Activated gamma-delta T cell treated with Interleukin-2 at 50 U/mL for 16 hours (primary cell): ENCODE data around the gene ADAMTSL2.

Experiments
- DNase-seq: peaks from one replicate; pipeline ENCODE4 v3.0.0-alpha.2; 2020

The ADAMTSL2 gene

GRCh38 chr9:133609311-133610098 is 75.0 kb downstream of the ADAMTSL2 start, which contains the start of gene FAM163B:
TSS of gene FAM163B (minus strand) at chr9:133609389. CDS start at chr9:133580223, 29,166 bp downstream.
- DNase-seq: peak; percentile 23

GRCh38 chr9:133610845-133611244 is 76.3 kb downstream of the ADAMTSL2 start:
- DNase-seq: no peak

- no peak for DNase-seq
Measured at GRCh38 chr9:133612051-133612450, 77.5 kb downstream of the ADAMTSL2 start.

- DNase-seq: no peak
Measured at GRCh38 chr9:133612816-133613215, 78.3 kb downstream of the ADAMTSL2 start.

- no peak for DNase-seq
Measured at GRCh38 chr9:133613432-133613831, 78.9 kb downstream of the ADAMTSL2 start.

GRCh38 chr9:133614056-133614455 is 79.6 kb downstream of the ADAMTSL2 start:
- no peak for DNase-seq

- DNase-seq: no peak
Measured at GRCh38 chr9:133614678-133615077, 80.2 kb downstream of the ADAMTSL2 start.

- DNase-seq: no peak
Measured at GRCh38 chr9:133615186-133615585, 80.7 kb downstream of the ADAMTSL2 start.

- no peak for DNase-seq
Measured at GRCh38 chr9:133615606-133616188, 81.2 kb downstream of the ADAMTSL2 start.

- no peak for DNase-seq
Measured at GRCh38 chr9:133616643-133617405, 82.3 kb downstream of the ADAMTSL2 start.

- no peak for DNase-seq
Measured at GRCh38 chr9:133618726-133619125, 84.2 kb downstream of the ADAMTSL2 start.

- peak; percentile 34 for DNase-seq
Measured at GRCh38 chr9:133619791-133620190, 85.3 kb downstream of the ADAMTSL2 start.

- no peak for DNase-seq
Measured at GRCh38 chr9:133621725-133622267, 87.3 kb downstream of the ADAMTSL2 start.

GRCh38 chr9:133622555-133622954 is 88.1 kb downstream of the ADAMTSL2 start:
- no peak for DNase-seq
